ENCODE results near the gene SH2D5. TPM values are rescaled to one million over a fixed set of nuclear protein-coding genes. Genes with fewer than 3 reads are reported as not detected.

The SH2D5 gene
- 1 to 10 TPM; 1.3 to 1.6 TPM for total RNA-seq

GRCh38 chr1:20732588-20733359 lies at the start of gene SH2D5:
Gene SH2D5, minus strand, starts transcription at chr1:20732703. Its CDS starts 4,659 bp downstream, at chr1:20728044.
- DNase-seq: peak; percentile 90
- H3K27ac Mint-ChIP-seq: peak within 1 kb of the TSS; percentile 66
- peak within 1 kb of the TSS; percentile 79 for H3K4me3 Mint-ChIP-seq
- peaks cover 26% of the 10 kb centered on the region for H3K27me3 Mint-ChIP-seq
- intact Hi-C loops (cut with micrococcal nuclease): no loop called here
- H3K4me1 Mint-ChIP-seq (ENCODE audit: low read depth): peaks cover 15% of the 10 kb centered on the region
- H3K36me3 Mint-ChIP-seq (ENCODE audit: low read depth): peaks cover 8% of the 10 kb centered on the region
- ChIA-PET CTCF (interaction anchor here (1.5 to 2.7 kb wide), 2 partner anchors 37 to 462 kb away, joined by 4 to 18 read pairs; no protein-coding TSS in a partner anchor), POLR2A (interaction anchor here (0.7 to 2.4 kb wide), 3 partner anchors 23 to 53 kb away, joined by 3 to 10 read pairs (median 3); no protein-coding TSS in a partner anchor)
- TF ChIP-seq CTCF (IDR thresholded peaks at IDR 0.05): peak; percentile 42
- no peaks in the 10 kb centered on the region for H3K9me3 Mint-ChIP-seq
- ATAC-seq: peak; percentile 81

- no peaks in the 10 kb centered on the region for H3K27me3 Mint-ChIP-seq
- H3K27ac Mint-ChIP-seq: no peak overlapping the region
- no peak for TF ChIP-seq CTCF (IDR thresholded peaks at IDR 0.05)
- H3K4me1 Mint-ChIP-seq (ENCODE audit: low read depth): peaks cover 17% of the 10 kb centered on the region
- ChIA-PET CTCF (no interaction called here), POLR2A (interaction anchor here (1.0 kb wide), 1 partner anchor 11 kb away, joined by 3 read pairs; the partner anchor contains the start of gene HP1BP3)
- ATAC-seq: peak; percentile 20
- no peak overlapping the region for H3K4me3 Mint-ChIP-seq
- no peak for DNase-seq
- H3K36me3 Mint-ChIP-seq (ENCODE audit: low read depth): peaks cover 39% of the 10 kb centered on the region
- intact Hi-C loops (cut with micrococcal nuclease): no loop called here
- H3K9me3 Mint-ChIP-seq: no peaks in the 10 kb centered on the region
These were observed 43.2 kb upstream of the SH2D5 start for GRCh38 chr1:20775700-20776099.

GRCh38 chr1:20771780-20772179 lies 39.3 kb upstream of the SH2D5 start:
- DNase-seq (no peak), ATAC-seq (no peak)
- intact Hi-C loops (cut with micrococcal nuclease): no loop called here
- ChIA-PET CTCF (interaction anchor here (2.0 kb wide), 1 partner anchor 423 kb away, joined by 7 read pairs; no protein-coding TSS in a partner anchor), POLR2A (no interaction called here)
- H3K9me3 Mint-ChIP-seq: no peaks in the 10 kb centered on the region
- H3K36me3 Mint-ChIP-seq (ENCODE audit: low read depth): peaks cover 39% of the 10 kb centered on the region
- no peak overlapping the region for H3K4me3 Mint-ChIP-seq
- no peaks in the 10 kb centered on the region for H3K27me3 Mint-ChIP-seq
- peaks cover 3% of the 10 kb centered on the region for H3K4me1 Mint-ChIP-seq (ENCODE audit: low read depth)
- no peak for TF ChIP-seq CTCF (IDR thresholded peaks at IDR 0.05)
- no peak overlapping the region for H3K27ac Mint-ChIP-seq

GRCh38 chr1:20770314-20771087 lies 38.0 kb upstream of the SH2D5 start:
- H3K9me3 Mint-ChIP-seq: no peaks in the 10 kb centered on the region
- DNase-seq (no peak), ATAC-seq (no peak)
- no peak overlapping the region for H3K4me3 Mint-ChIP-seq
- no peaks in the 10 kb centered on the region for H3K27me3 Mint-ChIP-seq
- no peak overlapping the region for H3K27ac Mint-ChIP-seq
- no peak for TF ChIP-seq CTCF (IDR thresholded peaks at IDR 0.05)
- POLR2A ChIA-PET: interaction anchor here (0.6 kb wide), 1 partner anchor 38 kb away, joined by 3 read pairs; the partner anchor contains the start of gene SH2D5
- no peaks in the 10 kb centered on the region for H3K4me1 Mint-ChIP-seq (ENCODE audit: low read depth)
- CTCF ChIA-PET: interaction anchor here (1.4 to 2.0 kb wide), 3 partner anchors 9 to 425 kb away, joined by 3 to 7 read pairs (median 7); no protein-coding TSS in a partner anchor
- intact Hi-C loops (cut with micrococcal nuclease): no loop called here
- H3K36me3 Mint-ChIP-seq (ENCODE audit: low read depth): peaks cover 40% of the 10 kb centered on the region
